Neuronal stem cell (in vitro differentiated cells): Measurements from ENCODE around the gene GRHPR.

Source experiments
- DNase-seq: peaks from one replicate; pipeline ENCODE4 v3.0.0-alpha.2; 2013; ENCODE audit warnings: low spot score
- H2AFZ ChIP-seq: one replicate; pipeline ENCODE4 v1.6.1; 2013; ENCODE audit warnings: mild to moderate bottlenecking, low read length, inconsistent platforms
- H2AK5ac ChIP-seq: 2 replicates; pipeline ENCODE4 v1.6.1; 2013; ENCODE audit warnings: low read depth, mild to moderate bottlenecking, inconsistent platforms, low read length, moderate library complexity, mixed read lengths
- H2BK120ac ChIP-seq: 2 replicates; pipeline ENCODE4 v1.6.1; 2013; ENCODE audit warnings: low read depth, mild to moderate bottlenecking, inconsistent platforms, low read length, moderate library complexity, mixed read lengths
- H2BK12ac ChIP-seq: one replicate; pipeline ENCODE4 v1.6.1; 2013; ENCODE audit warnings: low read length, inconsistent platforms
- H2BK15ac ChIP-seq: 2 replicates; pipeline ENCODE4 v1.6.1; 2013; ENCODE audit warnings: mild to moderate bottlenecking, low read length, inconsistent platforms, mixed read lengths
- H2BK5ac ChIP-seq: one replicate; pipeline ENCODE4 v1.6.1; 2013; ENCODE audit warnings: inconsistent platforms, mild to moderate bottlenecking, low read length, moderate library complexity
- H3K14ac ChIP-seq: one replicate; pipeline ENCODE4 v1.6.1; 2013; ENCODE audit warnings: low read length, inconsistent platforms
- H3K18ac ChIP-seq: 2 replicates; pipeline ENCODE4 v1.6.1; 2013; ENCODE audit warnings: low read length, inconsistent platforms
- H3K23ac ChIP-seq: 2 replicates; pipeline ENCODE4 v1.6.1; 2013; ENCODE audit warnings: low read depth, mild to moderate bottlenecking, mixed read lengths, low read length, inconsistent platforms; ENCODE audit not compliant: poor library complexity
- H3K27ac ChIP-seq: replicated peaks from 3 replicates; pipeline ENCODE4 v1.5.1; 2013; ENCODE audit warnings: low read length, inconsistent platforms
- H3K27me3 ChIP-seq, 3 experiments: 2 replicates each; pipeline ENCODE4 v1.6.1; 2013; ENCODE audit warnings: low read length in 3 of 3, mild to moderate bottlenecking in 2 of 3, inconsistent platforms in 1 of 3, low read depth in 1 of 3, mixed read lengths in 1 of 3, moderate library complexity in 1 of 3; ENCODE audit not compliant: control insufficient read depth in 3 of 3, insufficient read depth in 3 of 3
- H3K36me3 ChIP-seq, 2 donors: replicated peaks in 1 of 2; 2 replicates each; pipeline ENCODE4 v1.6.1; 2013; ENCODE audit warnings: low read length in 2 of 2; ENCODE audit not compliant: control insufficient read depth in 2 of 2, insufficient read depth in 2 of 2
- H3K4ac ChIP-seq: 2 replicates; pipeline ENCODE4 v1.6.1; 2013; ENCODE audit warnings: inconsistent platforms, mild to moderate bottlenecking, low read length, moderate library complexity
- H3K4me1 ChIP-seq, 2 donors: 1 replicate in 1 of 2; 2 replicates in 1 of 2; pipeline ENCODE4 v1.6.1; 2013; ENCODE audit warnings: low read length in 2 of 2, low read depth in 1 of 2; ENCODE audit not compliant: control insufficient read depth in 2 of 2, insufficient read depth in 1 of 2
- H3K4me2 ChIP-seq: one replicate; pipeline ENCODE4 v1.6.1; 2013; ENCODE audit warnings: mild to moderate bottlenecking, low read length, inconsistent platforms; ENCODE audit not compliant: insufficient read depth, poor library complexity, severe bottlenecking
- H3K4me3 ChIP-seq, 2 donors: 2 replicates each; pipeline ENCODE4 v1.5.1; 2013; ENCODE audit warnings: low read length in 2 of 2, mild to moderate bottlenecking in 2 of 2, inconsistent platforms in 1 of 2, moderate library complexity in 1 of 2
- H3K79me1 ChIP-seq: one replicate; pipeline ENCODE4 v1.6.1; 2013; ENCODE audit warnings: low read depth, mild to moderate bottlenecking, inconsistent platforms, low read length, moderate library complexity
- H3K9ac ChIP-seq: one replicate; pipeline ENCODE4 v1.6.1; 2013; ENCODE audit warnings: mild to moderate bottlenecking, low read depth, low read length, inconsistent platforms; ENCODE audit not compliant: poor library complexity
- H3K9me3 ChIP-seq, 2 donors: replicated peaks in 1 of 2; 2 replicates each; pipeline versions ENCODE3 to v1.6.1; 2013; ENCODE audit warnings: low read length in 2 of 2, mild to moderate bottlenecking in 2 of 2, inconsistent platforms in 1 of 2, low read depth in 1 of 2, mixed read lengths in 1 of 2, moderate library complexity in 1 of 2; ENCODE audit not compliant: control insufficient read depth in 2 of 2, insufficient read depth in 1 of 2
- H4K8ac ChIP-seq: one replicate; pipeline ENCODE4 v1.6.1; 2013; ENCODE audit warnings: low read depth, mild to moderate bottlenecking, inconsistent platforms, low read length, moderate library complexity
- H4K91ac ChIP-seq: one replicate; pipeline ENCODE4 v1.6.1; 2013; ENCODE audit warnings: low read length, low read depth, mild to moderate bottlenecking, inconsistent platforms; ENCODE audit not compliant: poor library complexity
- WGBS, 2 donors: extraction: QIAGEN DNeasy Blood & Tissue Kit; methylation state at CpG; one replicate each; pipeline ENCODE4 v1.1.7; 2013; ENCODE audit warnings: missing lambda C conversion rate in 2 of 2, mixed read lengths in 1 of 2; ENCODE audit not compliant: insufficient read length in 2 of 2, insufficient replicate concordance in 1 of 2; ENCODE audit errors: extremely low coverage in 2 of 2; 5-methylcytosine and 5-hydroxymethylcytosine counted together

Gene GRHPR

GRCh38 chr9:37414503-37414943 lies 8.0 kb upstream of the GRHPR start:
- peak overlapping the region; percentile 46 for H2BK15ac ChIP-seq
- no peak overlapping the region for H3K4me2 ChIP-seq
- peaks cover 13 to 37% of the 10 kb centered on the region in 2 donors for H3K4me1 ChIP-seq
- H3K4me3 ChIP-seq, result no peak overlapping the region
- no peak overlapping the region for H3K4ac ChIP-seq
- WGBS, 2 donors, result no CpG with 5 or more reads among the region's 10 CpGs
- no peak overlapping the region for H4K91ac ChIP-seq
- no peaks in the 10 kb centered on the region for H3K9me3 ChIP-seq
- H3K79me1 ChIP-seq, result no peaks in the 10 kb centered on the region
- no peak overlapping the region for H3K23ac ChIP-seq
- peak overlapping the region; percentile 60 for H2AK5ac ChIP-seq
- no peak overlapping the region for H2BK12ac ChIP-seq
- peak overlapping the region; percentile 94 for H3K27ac ChIP-seq
- H4K8ac ChIP-seq, result no peak overlapping the region
- peak overlapping the region; percentile 96 for H2AFZ ChIP-seq
- no peak for DNase-seq
- H3K18ac ChIP-seq, result peak overlapping the region; percentile 86
- no peaks in the 10 kb centered on the region for H3K36me3 ChIP-seq
- no peak overlapping the region for H2BK5ac ChIP-seq
- peak overlapping the region; percentile 70 for H2BK120ac ChIP-seq
- H3K9ac ChIP-seq, result no peak overlapping the region
- H3K27me3 ChIP-seq, result no peaks in the 10 kb centered on the region
- no peak overlapping the region for H3K14ac ChIP-seq

- Histone ChIP-seq H2AK5ac (no peak overlapping the region), H4K91ac (no peak overlapping the region), H4K8ac (no peak overlapping the region), H3K27me3 (no peaks in the 10 kb centered on the region), H3K18ac (peak overlapping the region; percentile 86), H2BK15ac (peak overlapping the region; percentile 14), H3K9me3 (no peaks in the 10 kb centered on the region), H3K4me2 (no peak overlapping the region), H3K4ac (no peak overlapping the region), H2BK5ac (peak overlapping the region; percentile 43), H2AFZ (peak overlapping the region; percentile 96), H3K4me1 (peaks cover 13 to 37% of the 10 kb centered on the region in 2 donors), H2BK120ac (no peak overlapping the region), H3K9ac (no peak overlapping the region), H3K27ac (peak overlapping the region; percentile 94), H3K14ac (no peak overlapping the region), H3K36me3 (no peaks in the 10 kb centered on the region), H3K79me1 (no peaks in the 10 kb centered on the region), H3K23ac (no peak overlapping the region), H3K4me3 (peak overlapping the region in 1 of 2 donors; percentile 32), H2BK12ac (no peak overlapping the region)
- no CpG with 5 or more reads among the region's 22 CpGs for whole genome bisulfite sequencing, 2 donors
- DNase-seq, result peak; percentile 84
Observed at GRCh38 chr9:37415011-37415719, 7.3 kb upstream of the GRHPR start.

GRCh38 chr9:37417252-37417803 lies 5.2 kb upstream of the GRHPR start:
- H3K14ac ChIP-seq, result no peak overlapping the region
- H4K91ac ChIP-seq, result peak overlapping the region; percentile 89
- no peaks in the 10 kb centered on the region for H3K36me3 ChIP-seq
- no peaks in the 10 kb centered on the region for H3K79me1 ChIP-seq
- peak overlapping the region; percentile 97 for H2AK5ac ChIP-seq
- no peak overlapping the region for H3K9ac ChIP-seq
- no peak overlapping the region for H3K4me2 ChIP-seq
- peak overlapping the region; percentile 82 for H3K18ac ChIP-seq
- no peak overlapping the region for H4K8ac ChIP-seq
- no peak overlapping the region for H3K23ac ChIP-seq
- peak overlapping the region; percentile 87 for H2BK12ac ChIP-seq
- no peak overlapping the region for H3K4ac ChIP-seq
- peak overlapping the region; percentile 98 for H2BK15ac ChIP-seq
- no peak overlapping the region for H3K4me3 ChIP-seq
- no peaks in the 10 kb centered on the region for H3K9me3 ChIP-seq
- no CpG with 5 or more reads among the region's 9 CpGs for WGBS, 2 donors
- no peak for DNase-seq
- peaks cover 13 to 31% of the 10 kb centered on the region in 2 donors for H3K4me1 ChIP-seq
- peak overlapping the region; percentile 72 for H2BK120ac ChIP-seq
- peak overlapping the region; percentile 92 for H2BK5ac ChIP-seq
- no peaks in the 10 kb centered on the region for H3K27me3 ChIP-seq
- H3K27ac ChIP-seq, result no peak overlapping the region
- no peak overlapping the region for H2AFZ ChIP-seq

GRCh38 chr9:37417857-37418618 lies 4.5 kb upstream of the GRHPR start:
- no peak overlapping the region for H2BK5ac ChIP-seq
- no peaks in the 10 kb centered on the region for H3K79me1 ChIP-seq
- H3K9me3 ChIP-seq, result no peaks in the 10 kb centered on the region
- H3K9ac ChIP-seq, result no peak overlapping the region
- no CpG with 5 or more reads among the region's 9 CpGs for WGBS, 2 donors
- no peak overlapping the region for H2BK12ac ChIP-seq
- H3K23ac ChIP-seq, result no peak overlapping the region
- no peak overlapping the region for H3K4ac ChIP-seq
- peaks cover 13 to 27% of the 10 kb centered on the region in 2 donors for H3K4me1 ChIP-seq
- no peak overlapping the region for H3K4me2 ChIP-seq
- no peak overlapping the region for H2BK120ac ChIP-seq
- no peak overlapping the region for H3K14ac ChIP-seq
- H2BK15ac ChIP-seq, result no peak overlapping the region
- H4K91ac ChIP-seq, result no peak overlapping the region
- peak overlapping the region; percentile 97 for H2AK5ac ChIP-seq
- H3K27ac ChIP-seq, result no peak overlapping the region
- H4K8ac ChIP-seq, result no peak overlapping the region
- no peak overlapping the region for H3K4me3 ChIP-seq
- no peak overlapping the region for H2AFZ ChIP-seq
- no peaks in the 10 kb centered on the region for H3K36me3 ChIP-seq
- DNase-seq, result no peak
- no peak overlapping the region for H3K18ac ChIP-seq
- H3K27me3 ChIP-seq, result no peaks in the 10 kb centered on the region
